Subcutaneous adipose tissue (tissue), 4 donors: ENCODE measurements around the gene JAGN1. TPM values are rescaled to one million over a fixed set of nuclear protein-coding genes. Genes with fewer than 3 reads are reported as not detected.

Experiments
- CTCF ChIP-seq: fragments of 450-650 bp; IDR thresholded peaks from one replicate; pipeline ENCODE4 v1.5.1; 2016; ENCODE audit warnings: low read depth, mild to moderate bottlenecking, control low read depth, antibody characterized with exemption, moderate library complexity
- total RNA-seq, 4 donors: library from RNA; depleted of rRNA; stranded (reverse); fragments of >200 nt; gene quantifications; one replicate each; pipeline ENCODE4 v1.1.0, GENCODE V29; 2016

The JAGN1 gene
- total RNA-seq, 4 donors from 2014 or later, result 53.7 to 83.8 (median 60.2) TPM

- no peak for TF ChIP-seq CTCF
Observed at GRCh38 chr3:9912294-9912935, 22.0 kb downstream of the JAGN1 start.

- TF ChIP-seq CTCF, result no peak
Observed at GRCh38 chr3:9913601-9914000, 23.2 kb downstream of the JAGN1 start.

GRCh38 chr3:9914011-9914410, 23.6 kb downstream of the JAGN1 start:
- no peak for TF ChIP-seq CTCF

- TF ChIP-seq CTCF, result no peak
Observed at GRCh38 chr3:9914559-9915253, 24.3 kb downstream of the JAGN1 start.

GRCh38 chr3:9915254-9916141, 25.1 kb downstream of the JAGN1 start:
- no peak for TF ChIP-seq CTCF

- no peak for TF ChIP-seq CTCF
Observed at GRCh38 chr3:9916346-9916733, 25.9 kb downstream of the JAGN1 start.
